Measurements from ENCODE around the gene MBIP. TPM values are rescaled to one million over a fixed set of nuclear protein-coding genes. Genes with fewer than 3 reads are reported as not detected.
"Not testable (repeated sequence)": the region's sequence is repeated elsewhere in the genome, so short reads cannot be mapped to it uniquely, and the experiment has no call there.

The MBIP gene
- total RNA-seq, 1 donor from 2014 or later: 23.0 TPM

- Mint-ChIP-seq H3K27ac (ENCODE audit: unreplicated experiment) (no peak overlapping the region), H3K9me3 (ENCODE audit: unreplicated experiment) (no peaks in the 10 kb centered on the region), H3K4me3 (ENCODE audit: unreplicated experiment) (no peak overlapping the region), H3K4me1 (ENCODE audit: unreplicated experiment) (no peaks in the 10 kb centered on the region), H3K27me3 (ENCODE audit: unreplicated experiment) (peaks cover 2% of the 10 kb centered on the region), H3K36me3 (ENCODE audit: low read depth, unreplicated experiment) (no peaks in the 10 kb centered on the region)
- no peak for TF ChIP-seq CTCF (IDR thresholded peaks at IDR 0.05; ENCODE audit: unreplicated experiment)
- no peak for DNase-seq (ENCODE audit: low spot score)
Measured at GRCh38 chr14:36340276-36340890, 19.9 kb upstream of the MBIP start.

- DNase-seq (ENCODE audit: low spot score): no peak
- Mint-ChIP-seq H3K27me3 (ENCODE audit: unreplicated experiment) (peaks cover 2% of the 10 kb centered on the region), H3K27ac (ENCODE audit: unreplicated experiment) (no peak overlapping the region), H3K9me3 (ENCODE audit: unreplicated experiment) (no peaks in the 10 kb centered on the region), H3K36me3 (ENCODE audit: low read depth, unreplicated experiment) (no peaks in the 10 kb centered on the region), H3K4me1 (ENCODE audit: unreplicated experiment) (no peaks in the 10 kb centered on the region), H3K4me3 (ENCODE audit: unreplicated experiment) (no peak overlapping the region)
- no peak for TF ChIP-seq CTCF (IDR thresholded peaks at IDR 0.05; ENCODE audit: unreplicated experiment)
Measured at GRCh38 chr14:36339816-36340215, 19.4 kb upstream of the MBIP start.

GRCh38 chr14:36333119-36333518 lies 12.7 kb upstream of the MBIP start:
- TF ChIP-seq CTCF (IDR thresholded peaks at IDR 0.05; ENCODE audit: unreplicated experiment): no peak
- no peak overlapping the region for H3K4me3 Mint-ChIP-seq (ENCODE audit: unreplicated experiment)
- no peak overlapping the region for H3K27ac Mint-ChIP-seq (ENCODE audit: unreplicated experiment)
- H3K9me3 Mint-ChIP-seq (ENCODE audit: unreplicated experiment): no peaks in the 10 kb centered on the region
- no peaks in the 10 kb centered on the region for H3K4me1 Mint-ChIP-seq (ENCODE audit: unreplicated experiment)
- no peak for DNase-seq (ENCODE audit: low spot score)
- H3K27me3 Mint-ChIP-seq (ENCODE audit: unreplicated experiment): peaks cover 2% of the 10 kb centered on the region
- H3K36me3 Mint-ChIP-seq (ENCODE audit: low read depth, unreplicated experiment): no peaks in the 10 kb centered on the region

GRCh38 chr14:36327573-36327972 lies 7.1 kb upstream of the MBIP start:
- DNase-seq (ENCODE audit: low spot score); H3K4me3 Mint-ChIP-seq (ENCODE audit: unreplicated experiment); H3K4me1 Mint-ChIP-seq (ENCODE audit: unreplicated experiment); H3K27ac Mint-ChIP-seq (ENCODE audit: unreplicated experiment); H3K9me3 Mint-ChIP-seq (ENCODE audit: unreplicated experiment); H3K27me3 Mint-ChIP-seq (ENCODE audit: unreplicated experiment); H3K36me3 Mint-ChIP-seq (ENCODE audit: low read depth, unreplicated experiment): not testable (repeated sequence)

GRCh38 chr14:36325853-36326252 lies 5.4 kb upstream of the MBIP start:
- Mint-ChIP-seq H3K4me3 (ENCODE audit: unreplicated experiment) (no peak overlapping the region), H3K36me3 (ENCODE audit: low read depth, unreplicated experiment) (no peaks in the 10 kb centered on the region), H3K4me1 (ENCODE audit: unreplicated experiment) (peaks cover 2% of the 10 kb centered on the region), H3K27ac (ENCODE audit: unreplicated experiment) (no peak overlapping the region), H3K9me3 (ENCODE audit: unreplicated experiment) (no peaks in the 10 kb centered on the region), H3K27me3 (ENCODE audit: unreplicated experiment) (no peaks in the 10 kb centered on the region)
- DNase-seq (ENCODE audit: low spot score): no peak
- TF ChIP-seq CTCF (IDR thresholded peaks at IDR 0.05; ENCODE audit: unreplicated experiment): no peak
